HCT116 (cell line): ENCODE measurements around the gene ZNF318.
"Not testable (repeated sequence)": the region's sequence is repeated elsewhere in the genome, so short reads cannot be mapped to it uniquely, and the experiment has no call there.

Source experiments
- CBX3 ChIP-seq: IDR thresholded peaks from 2 replicates; pipeline ENCODE4 v1.6.1; 2012; ENCODE audit warnings: low read depth
- CEBPB ChIP-seq: IDR thresholded peaks from 2 replicates; pipeline ENCODE4 v1.6.1; 2012; ENCODE audit warnings: low read depth
- EGR1 ChIP-seq: IDR thresholded peaks from 2 replicates; pipeline ENCODE4 v1.6.1; 2012; ENCODE audit warnings: low read depth
- POLR2A ChIP-seq: IDR thresholded peaks from 2 replicates; pipeline ENCODE4 v1.7.0; 2011; ENCODE audit warnings: borderline replicate concordance; ENCODE audit not compliant: insufficient read depth, insufficient read length; ENCODE audit errors: extremely low read depth
- POLR2AphosphoS5 ChIP-seq: IDR thresholded peaks from 2 replicates; pipeline ENCODE4 v1.6.1; 2011; ENCODE audit warnings: mild to moderate bottlenecking, low read depth, low read length, moderate library complexity
- SIN3A ChIP-seq: IDR thresholded peaks from 2 replicates; pipeline ENCODE4 v1.6.1; 2012; ENCODE audit warnings: low read depth
- YY1 ChIP-seq: IDR thresholded peaks from 2 replicates; pipeline ENCODE4 v1.6.1; 2011; ENCODE audit warnings: low read length, low read depth, moderate library complexity, mild to moderate bottlenecking; ENCODE audit not compliant: insufficient replicate concordance; ENCODE audit errors: extremely low read depth
- TF ChIP-seq, protein P1 (sequence below), 3 experiments: fragments of 200-600 bp in 1 of 3; sonication (generic) in 1 of 3; IDR thresholded peaks in 2 of 3; conservative IDR thresholded peaks in 1 of 3; 2 replicates each; pipeline ENCODE4 v1.5.1; 2012 to 2017; ENCODE audit warnings: low read depth in 2 of 3, low read length in 2 of 3, antibody characterized with exemption in 1 of 3, borderline replicate concordance in 1 of 3, control low read depth in 1 of 3, mild to moderate bottlenecking in 1 of 3, mixed read lengths in 1 of 3, mixed run types in 1 of 3, moderate library complexity in 1 of 3; ENCODE audit not compliant: insufficient read depth in 1 of 3
- TF ChIP-seq, protein P2 (sequence below): IDR thresholded peaks from 2 replicates; pipeline ENCODE4 v1.6.1; 2012

- TF ChIP-seq, protein P1, sequence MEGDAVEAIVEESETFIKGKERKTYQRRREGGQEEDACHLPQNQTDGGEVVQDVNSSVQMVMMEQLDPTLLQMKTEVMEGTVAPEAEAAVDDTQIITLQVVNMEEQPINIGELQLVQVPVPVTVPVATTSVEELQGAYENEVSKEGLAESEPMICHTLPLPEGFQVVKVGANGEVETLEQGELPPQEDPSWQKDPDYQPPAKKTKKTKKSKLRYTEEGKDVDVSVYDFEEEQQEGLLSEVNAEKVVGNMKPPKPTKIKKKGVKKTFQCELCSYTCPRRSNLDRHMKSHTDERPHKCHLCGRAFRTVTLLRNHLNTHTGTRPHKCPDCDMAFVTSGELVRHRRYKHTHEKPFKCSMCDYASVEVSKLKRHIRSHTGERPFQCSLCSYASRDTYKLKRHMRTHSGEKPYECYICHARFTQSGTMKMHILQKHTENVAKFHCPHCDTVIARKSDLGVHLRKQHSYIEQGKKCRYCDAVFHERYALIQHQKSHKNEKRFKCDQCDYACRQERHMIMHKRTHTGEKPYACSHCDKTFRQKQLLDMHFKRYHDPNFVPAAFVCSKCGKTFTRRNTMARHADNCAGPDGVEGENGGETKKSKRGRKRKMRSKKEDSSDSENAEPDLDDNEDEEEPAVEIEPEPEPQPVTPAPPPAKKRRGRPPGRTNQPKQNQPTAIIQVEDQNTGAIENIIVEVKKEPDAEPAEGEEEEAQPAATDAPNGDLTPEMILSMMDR (IDR thresholded peaks at IDR 0.05 in 2 of 3, conservative IDR thresholded peaks at IDR 0.05 in 1 of 3; ENCODE audit: borderline replicate concordance in 1 of 3, insufficient read depth in 1 of 3, low read depth in 2 of 3, low read length in 2 of 3), result not testable (repeated sequence)
- TF ChIP-seq CEBPB, POLR2A, POLR2AphosphoS5, SIN3A, EGR1, CBX3, YY1: not testable (repeated sequence)
- TF ChIP-seq, protein P2, sequence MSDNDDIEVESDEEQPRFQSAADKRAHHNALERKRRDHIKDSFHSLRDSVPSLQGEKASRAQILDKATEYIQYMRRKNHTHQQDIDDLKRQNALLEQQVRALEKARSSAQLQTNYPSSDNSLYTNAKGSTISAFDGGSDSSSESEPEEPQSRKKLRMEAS, result not testable (repeated sequence)
These were observed 23.2 kb downstream of the ZNF318 start for GRCh38 chr6:43346243-43346642.
